Astrocyte (in vitro differentiated cells and primary cell): ENCODE measurements around the gene PPP2R5C. TPM values are rescaled to one million over a fixed set of nuclear protein-coding genes. Genes with fewer than 3 reads are reported as not detected.

ENCODE experiments used
- DNase-seq: peaks from one replicate; pipeline ENCODE4 v3.0.0-alpha.2; 2010; ENCODE audit warnings: low read depth
- FAIRE-seq: peaks from 2 replicates; lab custom pipeline; 2011; peaks lifted over from hg19 to GRCh38; lab: Jason Lieb, UNC
- H2AFZ ChIP-seq: 2 replicates; pipeline ENCODE4 v1.6.0; 2012; ENCODE audit warnings: low read depth, low read length, inconsistent platforms
- H3K27ac ChIP-seq: 2 replicates; pipeline ENCODE4 v1.5.1; 2011; ENCODE audit warnings: low read depth, low read length, inconsistent platforms
- H3K27me3 ChIP-seq: 2 replicates; pipeline ENCODE4 v1.6.0; 2011; ENCODE audit warnings: low read length, inconsistent platforms; ENCODE audit not compliant: insufficient read depth
- H3K36me3 ChIP-seq: 2 replicates; pipeline ENCODE4 v1.5.1; 2011; ENCODE audit warnings: low read length, inconsistent platforms; ENCODE audit not compliant: insufficient read depth
- H3K4me1 ChIP-seq: 2 replicates; pipeline ENCODE4 v1.5.1; 2011; ENCODE audit warnings: low read length, inconsistent platforms; ENCODE audit not compliant: insufficient read depth
- H3K4me2 ChIP-seq: 2 replicates; pipeline ENCODE4 v1.6.0; 2012; ENCODE audit warnings: low read length, inconsistent platforms
- H3K4me3 ChIP-seq: 2 replicates; pipeline ENCODE4 v1.5.1; 2011; ENCODE audit warnings: low read depth, mild to moderate bottlenecking, low read length, inconsistent platforms; ENCODE audit not compliant: insufficient read depth
- H3K79me2 ChIP-seq: 2 replicates; pipeline ENCODE4 v1.6.0; 2012; ENCODE audit warnings: mild to moderate bottlenecking, low read length, inconsistent platforms; ENCODE audit not compliant: insufficient read depth
- H3K9ac ChIP-seq: 2 replicates; pipeline ENCODE4 v1.6.0; 2012; ENCODE audit warnings: mild to moderate bottlenecking, low read length, inconsistent platforms
- H3K9me3 ChIP-seq: 2 replicates; pipeline ENCODE4 v1.5.1; 2012; ENCODE audit warnings: low read depth, mild to moderate bottlenecking, low read length, inconsistent platforms; ENCODE audit not compliant: insufficient read depth
- H4K20me1 ChIP-seq: 2 replicates; pipeline ENCODE4 v1.6.0; 2012; ENCODE audit warnings: low read length, inconsistent platforms; ENCODE audit not compliant: insufficient read depth
- H3K27ac Mint-ChIP-seq: one replicate; pipeline ENCODE4 v1.8.0; 2021; ENCODE audit warnings: mild to moderate bottlenecking, mixed read lengths; ENCODE audit not compliant: unreplicated experiment
- H3K27me3 Mint-ChIP-seq: one replicate; pipeline ENCODE4 v1.8.0; 2021; ENCODE audit warnings: low read depth, mixed read lengths; ENCODE audit not compliant: unreplicated experiment
- H3K36me3 Mint-ChIP-seq: one replicate; pipeline ENCODE4 v1.8.0; 2021; ENCODE audit warnings: low read depth, mixed read lengths; ENCODE audit not compliant: unreplicated experiment
- H3K4me1 Mint-ChIP-seq: one replicate; pipeline ENCODE4 v1.8.0; 2021; ENCODE audit warnings: low read depth, mixed read lengths; ENCODE audit not compliant: unreplicated experiment
- H3K4me3 Mint-ChIP-seq: one replicate; pipeline ENCODE4 v1.8.0; 2021; ENCODE audit warnings: mild to moderate bottlenecking, moderate library complexity, mixed read lengths; ENCODE audit not compliant: unreplicated experiment
- H3K9me3 Mint-ChIP-seq: one replicate; pipeline ENCODE4 v1.8.0; 2021; ENCODE audit warnings: mild to moderate bottlenecking, mixed read lengths; ENCODE audit not compliant: unreplicated experiment
- EZH2 ChIP-seq: IDR thresholded peaks from 2 replicates; pipeline ENCODE4 v1.6.1; 2012; ENCODE audit warnings: mild to moderate bottlenecking, low read length, inconsistent platforms; ENCODE audit not compliant: insufficient read depth
- total RNA-seq: library from RNA; stranded (reverse); gene quantifications from 2 replicates; pipeline ENCODE4 v1.2.1, GENCODE V29; 2021
- TF ChIP-seq, protein P1 (sequence below): IDR thresholded peaks from 2 replicates; pipeline ENCODE4 v1.5.1; 2011; ENCODE audit warnings: low read depth, mild to moderate bottlenecking, inconsistent platforms, low read length, moderate library complexity; ENCODE audit not compliant: insufficient read depth

Gene PPP2R5C
- total RNA-seq, 1 donor from 2014 or later = 102 TPM

DNA sequence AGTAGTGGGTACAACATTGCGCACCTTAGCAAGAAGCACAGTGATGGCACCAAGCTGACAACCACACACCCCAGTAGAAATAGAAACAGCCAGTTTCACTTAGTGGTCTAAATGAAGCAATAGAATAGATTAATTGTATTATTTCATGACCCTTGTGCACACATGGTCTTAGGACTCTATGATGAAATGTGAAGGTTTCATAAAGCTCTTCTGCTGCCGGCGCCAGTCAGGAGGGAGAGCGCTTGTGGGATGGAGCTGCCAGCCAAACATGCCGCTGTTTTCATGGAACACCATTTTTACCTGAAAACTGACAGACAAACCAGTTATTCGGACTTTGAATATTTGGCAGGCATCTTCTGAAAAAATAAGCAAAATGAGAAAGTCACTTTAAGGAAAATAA, 100.0 kb downstream of the PPP2R5C start:
- Histone ChIP-seq H3K9ac (no peak overlapping the region), H3K36me3 (no peaks in the 10 kb centered on the region), H3K9me3 (no peaks in the 10 kb centered on the region), H3K27me3 (no peaks in the 10 kb centered on the region), H3K4me1 (no peaks in the 10 kb centered on the region), H3K4me2 (peak overlapping the region; percentile 46), H3K79me2 (peaks cover 64% of the 10 kb centered on the region), H2AFZ (no peak overlapping the region), H4K20me1 (peaks cover 77% of the 10 kb centered on the region), H3K27ac (no peak overlapping the region), H3K4me3 (no peak overlapping the region)
- no peaks in the 10 kb centered on the region for H3K9me3 Mint-ChIP-seq
- H3K4me3 Mint-ChIP-seq = no peak overlapping the region
- peak overlapping the region; percentile 62 for H3K27ac Mint-ChIP-seq
- no peak for FAIRE-seq
- H3K4me1 Mint-ChIP-seq = peaks cover 20% of the 10 kb centered on the region
- DNase-seq = no peak
- TF ChIP-seq, protein P1, sequence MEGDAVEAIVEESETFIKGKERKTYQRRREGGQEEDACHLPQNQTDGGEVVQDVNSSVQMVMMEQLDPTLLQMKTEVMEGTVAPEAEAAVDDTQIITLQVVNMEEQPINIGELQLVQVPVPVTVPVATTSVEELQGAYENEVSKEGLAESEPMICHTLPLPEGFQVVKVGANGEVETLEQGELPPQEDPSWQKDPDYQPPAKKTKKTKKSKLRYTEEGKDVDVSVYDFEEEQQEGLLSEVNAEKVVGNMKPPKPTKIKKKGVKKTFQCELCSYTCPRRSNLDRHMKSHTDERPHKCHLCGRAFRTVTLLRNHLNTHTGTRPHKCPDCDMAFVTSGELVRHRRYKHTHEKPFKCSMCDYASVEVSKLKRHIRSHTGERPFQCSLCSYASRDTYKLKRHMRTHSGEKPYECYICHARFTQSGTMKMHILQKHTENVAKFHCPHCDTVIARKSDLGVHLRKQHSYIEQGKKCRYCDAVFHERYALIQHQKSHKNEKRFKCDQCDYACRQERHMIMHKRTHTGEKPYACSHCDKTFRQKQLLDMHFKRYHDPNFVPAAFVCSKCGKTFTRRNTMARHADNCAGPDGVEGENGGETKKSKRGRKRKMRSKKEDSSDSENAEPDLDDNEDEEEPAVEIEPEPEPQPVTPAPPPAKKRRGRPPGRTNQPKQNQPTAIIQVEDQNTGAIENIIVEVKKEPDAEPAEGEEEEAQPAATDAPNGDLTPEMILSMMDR = no peak
- no peak for TF ChIP-seq EZH2
- no peaks in the 10 kb centered on the region for H3K27me3 Mint-ChIP-seq
- H3K36me3 Mint-ChIP-seq = peaks cover 14% of the 10 kb centered on the region

DNA sequence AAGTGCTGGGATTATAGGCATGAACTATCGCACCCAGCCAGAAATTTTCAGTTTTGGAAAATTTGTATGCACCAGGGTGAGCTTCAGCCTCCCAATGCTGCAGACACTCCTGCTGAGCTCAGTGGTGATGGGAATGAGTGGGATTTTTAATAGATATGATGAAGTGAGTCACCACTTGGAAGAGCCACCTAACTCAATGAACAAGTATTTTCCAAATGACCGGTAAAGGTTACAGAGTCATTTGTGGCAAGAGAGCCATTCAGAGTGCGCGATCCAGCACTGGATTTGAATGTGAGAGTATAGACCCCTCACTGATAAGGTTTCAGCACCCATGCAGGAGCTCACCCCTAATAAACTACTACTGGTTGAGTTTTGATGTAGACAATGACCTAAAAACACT, 100.7 kb downstream of the PPP2R5C start:
- Mint-ChIP-seq H3K27ac (no peak overlapping the region), H3K27me3 (no peaks in the 10 kb centered on the region), H3K9me3 (no peaks in the 10 kb centered on the region), H3K4me3 (no peak overlapping the region), H3K36me3 (peaks cover 14% of the 10 kb centered on the region), H3K4me1 (peaks cover 20% of the 10 kb centered on the region)
- H4K20me1 ChIP-seq = peaks cover 72% of the 10 kb centered on the region
- H3K27ac ChIP-seq = peak overlapping the region; percentile 16
- H3K9ac ChIP-seq = no peak overlapping the region
- no peak overlapping the region for H3K4me3 ChIP-seq
- no peak for TF ChIP-seq EZH2
- TF ChIP-seq, protein P1 = no peak
- peak; percentile 84 for DNase-seq
- H3K4me2 ChIP-seq = peak overlapping the region; percentile 46
- peaks cover 61% of the 10 kb centered on the region for H3K79me2 ChIP-seq
- H2AFZ ChIP-seq = no peak overlapping the region
- H3K4me1 ChIP-seq = no peaks in the 10 kb centered on the region
- H3K27me3 ChIP-seq = no peaks in the 10 kb centered on the region
- H3K9me3 ChIP-seq = no peaks in the 10 kb centered on the region
- no peaks in the 10 kb centered on the region for H3K36me3 ChIP-seq
- FAIRE-seq = no peak

DNA sequence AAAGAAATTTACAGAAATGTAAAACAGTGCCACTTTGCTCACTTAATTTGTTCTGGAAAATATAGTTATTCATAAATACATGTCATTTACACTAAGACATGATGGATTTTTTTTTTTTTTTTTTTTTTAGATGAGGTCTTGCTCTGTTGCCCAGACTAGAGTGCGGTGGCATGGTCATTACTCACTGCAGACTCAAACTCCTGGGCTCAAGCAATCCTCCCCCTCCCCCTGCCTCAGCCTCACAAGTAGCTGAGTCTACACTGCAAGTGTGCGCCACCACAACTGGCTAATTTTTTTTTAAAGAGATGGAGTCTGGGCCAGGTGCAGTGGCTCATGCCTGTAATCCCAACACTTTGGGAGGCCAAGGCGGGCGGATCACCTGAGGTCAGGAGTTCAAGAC, 101.2 kb downstream of the PPP2R5C start:
- H3K79me2 ChIP-seq = peaks cover 60% of the 10 kb centered on the region
- Mint-ChIP-seq H3K9me3 (no peaks in the 10 kb centered on the region), H3K27ac (no peak overlapping the region), H3K36me3 (peaks cover 10% of the 10 kb centered on the region), H3K27me3 (no peaks in the 10 kb centered on the region), H3K4me1 (peaks cover 20% of the 10 kb centered on the region), H3K4me3 (no peak overlapping the region)
- H2AFZ ChIP-seq = no peak overlapping the region
- no peak for FAIRE-seq
- no peak for TF ChIP-seq EZH2
- TF ChIP-seq, protein P1 = no peak
- no peaks in the 10 kb centered on the region for H3K27me3 ChIP-seq
- peak overlapping the region; percentile 16 for H3K27ac ChIP-seq
- H3K4me3 ChIP-seq = no peak overlapping the region
- peak overlapping the region; percentile 46 for H3K4me2 ChIP-seq
- H3K36me3 ChIP-seq = no peaks in the 10 kb centered on the region
- peaks cover 69% of the 10 kb centered on the region for H4K20me1 ChIP-seq
- no peak overlapping the region for H3K9ac ChIP-seq
- no peaks in the 10 kb centered on the region for H3K4me1 ChIP-seq
- H3K9me3 ChIP-seq = no peaks in the 10 kb centered on the region
- DNase-seq = peak; percentile 64
